Ovary (tissue), 9 donors: ENCODE results near the gene MYO15B. TPM values are rescaled to one million over a fixed set of nuclear protein-coding genes. Genes with fewer than 3 reads are reported as not detected.

Experiments
- DNase-seq, 5 donors: peaks; one replicate each; pipeline ENCODE4 v3.0.0-alpha.2; 2019 to 2020
- H3K27ac ChIP-seq, 2 donors: fragments of 200-600 bp; one replicate each; pipeline versions ENCODE4 v1.5.1 to v1.8.0; 2019 to 2022
- H3K27me3 ChIP-seq: fragments of 200-600 bp; one replicate; pipeline ENCODE4 v1.8.0; 2022
- H3K36me3 ChIP-seq: fragments of 200-600 bp; sonication (generic); one replicate; pipeline ENCODE4 v1.5.1; 2019
- H3K4me1 ChIP-seq: one replicate; pipeline ENCODE4 v1.8.1; 2013; ENCODE audit warnings: mild to moderate bottlenecking, moderate library complexity; ENCODE audit not compliant: insufficient read depth
- H3K4me3 ChIP-seq: fragments of 200-600 bp; sonication (generic); one replicate; pipeline ENCODE4 v1.5.1; 2017
- H3K9me3 ChIP-seq, 2 donors: fragments of 200-600 bp in 1 of 2; sonication (generic) in 1 of 2; one replicate each; pipeline versions ENCODE4 v1.5.1 to v1.8.1; 2013 to 2019; ENCODE audit warnings: mild to moderate bottlenecking in 1 of 2, moderate library complexity in 1 of 2
- CTCF ChIP-seq, 3 donors: fragments of 450-650 bp in 2 of 3; fragments of 200-600 bp in 1 of 3; IDR thresholded peaks; one replicate each; pipeline versions ENCODE4 v1.5.1 to v1.8.0; 2016 to 2022; ENCODE audit warnings: antibody characterized with exemption in 3 of 3, mild to moderate bottlenecking in 1 of 3
- EP300 ChIP-seq: sonication (generic); formaldehyde crosslinking; IDR thresholded peaks from one replicate; pipeline ENCODE4 v1.6.1; 2017; ENCODE audit warnings: antibody characterized with exemption
- POLR2A ChIP-seq: fragments of 450-650 bp; IDR thresholded peaks from one replicate; pipeline ENCODE4 v1.6.1; 2017; ENCODE audit warnings: antibody characterized with exemption, mild to moderate bottlenecking, moderate library complexity
- WGBS, 3 donors: extraction: QIAGEN DNeasy Blood & Tissue Kit in 1 of 3; methylation state at CpG; one replicate each; pipeline versions ENCODE4 v1.1.5 to v1.1.7; 2013 to 2017; 5-methylcytosine and 5-hydroxymethylcytosine counted together
- intact Hi-C, 4 donors: fragments of 100-400 bp; cut with DNase I; formaldehyde crosslinking; loops; one replicate each; pipeline versions ENCODE4 v1.11.0 to v1.15.1; 2022 to 2023
- polyA plus RNA-seq, 2 donors: library from polyadenylated mRNA; stranded (reverse); fragments of 200-250 nt in 1 of 2; fragments of 350-450 nt in 1 of 2; fragmentation: Illumina TruSeq in 1 of 2; extraction: RNeasy Lipid Tissue Mini Kit (QIAGEN cat#74804) in 1 of 2; gene quantifications; one replicate each; pipeline ENCODE4 v1.2.3, GENCODE V29; 2013 to 2014
- total RNA-seq, 7 donors: library from RNA; depleted of rRNA in 2 of 7; stranded (reverse); fragments of >200 nt in 2 of 7; fragmentation: NEBNext Ultra II Directional in 3 of 7; extraction: Animal tissue kit (Norgen Biotek cat#: 25700) in 3 of 7; gene quantifications; one replicate each; pipeline versions ENCODE4 v1.1.0 to v1.2.4, GENCODE V29; 2016 to 2023
- donor health status: DM: no; HTN: no; CAD: no; lungs with moderate emphysema.
- donor health status: DM: no; HTN: no; CAD: no.
- donor health status: Bipolar disorder and iron deficiency.
- donor health status: DM: yes; HTN: yes; CAD: no.
- donor health status: DM: no; HTN: no; CAD: no.
- donor health status: DM: yes; HTN: yes; CAD: no.

Gene MYO15B
- total and polyA plus RNA-seq, 9 donors: 31.0 to 383 (median 238) TPM

- 66 to 76% (median 74%) methylated on average over 28 of the region's 28 CpGs for WGBS, 3 donors
- Histone ChIP-seq H3K4me3 (no peak overlapping the region), H3K36me3 (no peaks in the 10 kb centered on the region), H3K4me1 (no peaks in the 10 kb centered on the region), H3K27me3 (no peaks in the 10 kb centered on the region), H3K9me3 (no peaks in the 10 kb centered on the region), H3K27ac (no peak overlapping the region)
- peak in 3 of 5 donors; percentile 46 to 69 (median 46) for DNase-seq
- TF ChIP-seq EP300: no peak
- peak in 2 of 3 donors; percentile 24 to 27 for TF ChIP-seq CTCF (IDR thresholded peaks at IDR 0.05)
- intact Hi-C loops: no loop called here
Observed at GRCh38 chr17:75601057-75601987, 13.7 kb downstream of the MYO15B start.

GRCh38 chr17:75602644-75603043, 15.0 kb downstream of the MYO15B start:
- TF ChIP-seq CTCF (IDR thresholded peaks at IDR 0.05) (no peak), POLR2A (no peak), EP300 (no peak)
- 83 to 92% (median 86%) methylated on average over 12 of the region's 12 CpGs for WGBS, 3 donors

GRCh38 chr17:75603123-75603522, 15.5 kb downstream of the MYO15B start:
- no peak for DNase-seq

More at GRCh38 chr17:75602644-75603043, 15.0 kb downstream of the MYO15B start:
- intact Hi-C loops: no loop called here
- DNase-seq: no peak
- no peak overlapping the region for H3K4me3 ChIP-seq
- no peak overlapping the region for H3K27ac ChIP-seq
- H3K4me1 ChIP-seq: no peaks in the 10 kb centered on the region
- no peaks in the 10 kb centered on the region for H3K9me3 ChIP-seq
- no peaks in the 10 kb centered on the region for H3K27me3 ChIP-seq
- H3K36me3 ChIP-seq: no peaks in the 10 kb centered on the region

More at GRCh38 chr17:75603123-75603522, 15.5 kb downstream of the MYO15B start:
- WGBS, 3 donors: 78 to 90% (median 85%) methylated on average over 9 of the region's 9 CpGs
- Histone ChIP-seq H3K4me3 (no peak overlapping the region), H3K36me3 (no peaks in the 10 kb centered on the region), H3K4me1 (no peaks in the 10 kb centered on the region), H3K9me3 (no peaks in the 10 kb centered on the region), H3K27ac (no peak overlapping the region), H3K27me3 (no peaks in the 10 kb centered on the region)
- TF ChIP-seq EP300: no peak
- no peak for TF ChIP-seq CTCF (IDR thresholded peaks at IDR 0.05)
- intact Hi-C loops: no loop called here
